ENCODE results near the gene ADRA2C. TPM values are rescaled to one million over a fixed set of nuclear protein-coding genes. Genes with fewer than 3 reads are reported as not detected.

ADRA2C gene
- total RNA-seq, 2 experiments from 2014 or later, result 0.21 TPM; not detected in 1

DNA sequence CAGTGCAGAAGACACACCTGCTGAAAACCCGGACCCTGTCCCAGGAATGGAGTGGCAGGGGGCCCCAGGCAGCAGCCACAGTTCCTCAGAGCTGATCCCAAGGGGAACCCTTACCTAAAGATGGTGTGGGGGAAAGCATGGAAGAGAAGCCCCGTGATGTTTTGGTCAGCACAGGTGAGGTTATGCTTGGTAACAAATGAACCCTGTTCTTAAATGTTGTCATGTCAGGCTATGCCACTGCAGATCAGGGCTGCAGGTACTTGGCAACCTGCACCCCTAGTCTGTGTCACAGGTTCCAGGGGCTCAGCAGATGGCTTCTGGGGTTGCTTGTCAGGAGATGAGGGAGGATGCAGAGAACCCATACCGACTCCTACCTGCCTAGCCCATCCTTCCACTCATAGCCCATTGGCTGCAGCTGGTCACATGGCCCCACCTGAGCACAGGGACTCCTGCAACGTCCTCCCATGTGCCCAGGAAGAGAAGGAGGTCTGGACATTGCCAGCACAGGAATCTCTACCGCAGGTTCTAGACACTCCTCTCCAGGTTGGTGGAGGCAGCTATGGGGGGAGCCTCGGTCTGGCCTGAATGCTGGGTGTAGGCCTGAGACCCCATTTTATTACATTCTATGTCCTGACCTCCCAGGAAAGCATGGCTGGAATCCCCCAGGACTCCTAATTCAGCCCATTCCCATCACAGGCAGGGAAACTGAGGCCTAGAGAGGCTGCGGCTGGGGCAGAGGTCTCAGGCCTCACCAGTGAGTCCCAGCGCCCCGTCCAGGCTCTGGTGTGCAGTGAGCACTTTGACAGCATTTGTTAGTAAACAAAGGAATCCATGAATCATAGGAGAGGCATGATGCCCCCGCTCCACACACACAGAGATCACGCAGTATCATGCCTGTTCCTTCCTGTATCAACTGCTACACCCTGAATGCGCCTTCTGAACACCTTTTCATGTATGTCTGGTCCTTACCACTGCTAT lies 51.1 kb downstream of the ADRA2C start:
- no TSS peak for BruUV-seq (replicated peaks)
- CTCF ChIA-PET (ENCODE audit: unreplicated experiment), result no interaction called here
- no peaks in the 10 kb centered on the region for H4K20me1 ChIP-seq (ENCODE audit: insufficient read depth, low read length)

More for the DNA sequence above, 51.1 kb downstream of the ADRA2C start:
- intact Hi-C loops (cut with micrococcal nuclease; ENCODE audit: unreplicated experiment), result no loop called here
- no peak for TF ChIP-seq EZH2phosphoT487 (IDR thresholded peaks at IDR 0.05; ENCODE audit: borderline replicate concordance, low read depth, low read length)
- TF ChIP-seq, protein P1, sequence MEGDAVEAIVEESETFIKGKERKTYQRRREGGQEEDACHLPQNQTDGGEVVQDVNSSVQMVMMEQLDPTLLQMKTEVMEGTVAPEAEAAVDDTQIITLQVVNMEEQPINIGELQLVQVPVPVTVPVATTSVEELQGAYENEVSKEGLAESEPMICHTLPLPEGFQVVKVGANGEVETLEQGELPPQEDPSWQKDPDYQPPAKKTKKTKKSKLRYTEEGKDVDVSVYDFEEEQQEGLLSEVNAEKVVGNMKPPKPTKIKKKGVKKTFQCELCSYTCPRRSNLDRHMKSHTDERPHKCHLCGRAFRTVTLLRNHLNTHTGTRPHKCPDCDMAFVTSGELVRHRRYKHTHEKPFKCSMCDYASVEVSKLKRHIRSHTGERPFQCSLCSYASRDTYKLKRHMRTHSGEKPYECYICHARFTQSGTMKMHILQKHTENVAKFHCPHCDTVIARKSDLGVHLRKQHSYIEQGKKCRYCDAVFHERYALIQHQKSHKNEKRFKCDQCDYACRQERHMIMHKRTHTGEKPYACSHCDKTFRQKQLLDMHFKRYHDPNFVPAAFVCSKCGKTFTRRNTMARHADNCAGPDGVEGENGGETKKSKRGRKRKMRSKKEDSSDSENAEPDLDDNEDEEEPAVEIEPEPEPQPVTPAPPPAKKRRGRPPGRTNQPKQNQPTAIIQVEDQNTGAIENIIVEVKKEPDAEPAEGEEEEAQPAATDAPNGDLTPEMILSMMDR (conservative IDR thresholded peaks at IDR 0.05; ENCODE audit: low read length), result no peak
- H3K79me2 ChIP-seq (ENCODE audit: insufficient read depth, low read depth, low read length), result no peaks in the 10 kb centered on the region
- H3K27ac ChIP-seq (ENCODE audit: low read depth, low read length, poor library complexity, severe bottlenecking), result no peak overlapping the region
- POLR2A ChIA-PET, result no interaction called here
- no peaks in the 10 kb centered on the region for H3K9me2 ChIP-seq (ENCODE audit: insufficient read depth, low read length)
- H3K36me3 ChIP-seq (ENCODE audit: insufficient read depth, low read length), result no peaks in the 10 kb centered on the region
- no peak overlapping the region for H3K4me3 ChIP-seq (ENCODE audit: low read depth, low read length, poor library complexity, severe bottlenecking)
- no peaks in the 10 kb centered on the region for H3K4me1 ChIP-seq (ENCODE audit: insufficient read depth, low read length, poor library complexity, severe bottlenecking)
- no peaks in the 10 kb centered on the region for H3K9me3 ChIP-seq (ENCODE audit: low read length)
- no peak overlapping the region for H2AFZ ChIP-seq (ENCODE audit: low read length)
- no peak for DNase-seq (ENCODE audit: low spot score)
- no peak overlapping the region for H3K4me2 ChIP-seq (ENCODE audit: low read length)

Other genes starting within 250 kb of the ADRA2C start
- gene LRPAP1, start 234.0 kb upstream of the ADRA2C start, total RNA-seq (2014; rRNA removed; shearing (Covaris generic)), result 51.5 and 54.7 TPM in 2 replicates
- 45.7 and 46.2 TPM in 2 replicates for gene LRPAP1, start 234.0 kb upstream of the ADRA2C start, total RNA-seq (2022)

Data from OCI-LY7 (cell line).